ENCODE data around the gene CRTC3.

The CRTC3 gene

GRCh38 chr15:90561344-90562244, 31.9 kb downstream of the CRTC3 start:
- no peak overlapping the region for H3K9ac ChIP-seq (ENCODE audit: insufficient read length, low read depth)
- H3K4me3 ChIP-seq (ENCODE audit: insufficient read length, low read depth) = no peak overlapping the region
- H3K4me1 ChIP-seq (ENCODE audit: insufficient read depth, insufficient read length) = peaks cover 5% of the 10 kb centered on the region
- TF ChIP-seq ZNF274 (IDR thresholded peaks at IDR 0.05; ENCODE audit: low read depth, low read length) = no peak
- TF ChIP-seq YY1 (IDR thresholded peaks at IDR 0.05; ENCODE audit: insufficient read depth, insufficient read length) = no peak
- no peak for DNase-seq (ENCODE audit: low read depth, low spot score)
- H3K9me3 ChIP-seq (ENCODE audit: insufficient read depth, low read length) = no peaks in the 10 kb centered on the region
- H3K27me3 ChIP-seq (ENCODE audit: insufficient read depth, insufficient read length) = no peaks in the 10 kb centered on the region
- no peaks in the 10 kb centered on the region for H3K36me3 ChIP-seq (ENCODE audit: insufficient read depth, insufficient read length, low read length)

- Histone ChIP-seq H3K36me3 (ENCODE audit: insufficient read depth, insufficient read length, low read length) (no peaks in the 10 kb centered on the region), H3K4me3 (ENCODE audit: insufficient read length, low read depth) (no peak overlapping the region), H3K9ac (ENCODE audit: insufficient read length, low read depth) (no peak overlapping the region), H3K4me1 (ENCODE audit: insufficient read depth, insufficient read length) (peaks cover 5% of the 10 kb centered on the region), H3K27me3 (ENCODE audit: insufficient read depth, insufficient read length) (no peaks in the 10 kb centered on the region), H3K9me3 (ENCODE audit: insufficient read depth, low read length) (no peaks in the 10 kb centered on the region)
- no peak for DNase-seq (ENCODE audit: low read depth, low spot score)
- TF ChIP-seq SUZ12 (IDR thresholded peaks at IDR 0.05; ENCODE audit: extremely low read depth, insufficient read depth, insufficient read length) (no peak), ZNF274 (IDR thresholded peaks at IDR 0.05; ENCODE audit: low read depth, low read length) (no peak), YY1 (IDR thresholded peaks at IDR 0.05; ENCODE audit: insufficient read depth, insufficient read length) (no peak)
Observed at GRCh38 chr15:90562669-90563068, 32.9 kb downstream of the CRTC3 start.

GRCh38 chr15:90563463-90563862, 33.7 kb downstream of the CRTC3 start:
- Histone ChIP-seq H3K36me3 (ENCODE audit: insufficient read depth, insufficient read length, low read length) (no peaks in the 10 kb centered on the region), H3K4me1 (ENCODE audit: insufficient read depth, insufficient read length) (peaks cover 5% of the 10 kb centered on the region), H3K9ac (ENCODE audit: insufficient read length, low read depth) (no peak overlapping the region), H3K4me3 (ENCODE audit: insufficient read length, low read depth) (no peak overlapping the region), H3K9me3 (ENCODE audit: insufficient read depth, low read length) (no peaks in the 10 kb centered on the region), H3K27me3 (ENCODE audit: insufficient read depth, insufficient read length) (no peaks in the 10 kb centered on the region)
- DNase-seq (ENCODE audit: low read depth, low spot score) = no peak
- no peak for TF ChIP-seq YY1 (IDR thresholded peaks at IDR 0.05; ENCODE audit: insufficient read depth, insufficient read length)
- TF ChIP-seq ZNF274 (IDR thresholded peaks at IDR 0.05; ENCODE audit: low read depth, low read length) = no peak
- no peak for TF ChIP-seq SUZ12 (IDR thresholded peaks at IDR 0.05; ENCODE audit: extremely low read depth, insufficient read depth, insufficient read length)

GRCh38 chr15:90564051-90564450, 34.3 kb downstream of the CRTC3 start:
- Histone ChIP-seq H3K36me3 (ENCODE audit: insufficient read depth, insufficient read length, low read length) (no peaks in the 10 kb centered on the region), H3K27me3 (ENCODE audit: insufficient read depth, insufficient read length) (no peaks in the 10 kb centered on the region), H3K4me3 (ENCODE audit: insufficient read length, low read depth) (no peak overlapping the region), H3K9ac (ENCODE audit: insufficient read length, low read depth) (no peak overlapping the region), H3K4me1 (ENCODE audit: insufficient read depth, insufficient read length) (peaks cover 5% of the 10 kb centered on the region), H3K9me3 (ENCODE audit: insufficient read depth, low read length) (no peaks in the 10 kb centered on the region)
- DNase-seq (ENCODE audit: low read depth, low spot score) = no peak
- no peak for TF ChIP-seq ZNF274 (IDR thresholded peaks at IDR 0.05; ENCODE audit: low read depth, low read length)
- TF ChIP-seq SUZ12 (IDR thresholded peaks at IDR 0.05; ENCODE audit: extremely low read depth, insufficient read depth, insufficient read length) = no peak
- no peak for TF ChIP-seq YY1 (IDR thresholded peaks at IDR 0.05; ENCODE audit: insufficient read depth, insufficient read length)

- no peak overlapping the region for H3K9ac ChIP-seq (ENCODE audit: insufficient read length, low read depth)
- DNase-seq (ENCODE audit: low read depth, low spot score) = no peak
- H3K27me3 ChIP-seq (ENCODE audit: insufficient read depth, insufficient read length) = no peaks in the 10 kb centered on the region
- no peaks in the 10 kb centered on the region for H3K9me3 ChIP-seq (ENCODE audit: insufficient read depth, low read length)
- H3K36me3 ChIP-seq (ENCODE audit: insufficient read depth, insufficient read length, low read length) = no peaks in the 10 kb centered on the region
- peaks cover 5% of the 10 kb centered on the region for H3K4me1 ChIP-seq (ENCODE audit: insufficient read depth, insufficient read length)
- no peak overlapping the region for H3K4me3 ChIP-seq (ENCODE audit: insufficient read length, low read depth)
- TF ChIP-seq ZNF274 (IDR thresholded peaks at IDR 0.05; ENCODE audit: low read depth, low read length) (no peak), YY1 (IDR thresholded peaks at IDR 0.05; ENCODE audit: insufficient read depth, insufficient read length) (no peak), SUZ12 (IDR thresholded peaks at IDR 0.05; ENCODE audit: extremely low read depth, insufficient read depth, insufficient read length) (no peak)
Observed at GRCh38 chr15:90564590-90564989, 34.9 kb downstream of the CRTC3 start.

GRCh38 chr15:90565866-90566265, 36.1 kb downstream of the CRTC3 start:
- Histone ChIP-seq H3K36me3 (ENCODE audit: insufficient read depth, insufficient read length, low read length) (no peaks in the 10 kb centered on the region), H3K27me3 (ENCODE audit: insufficient read depth, insufficient read length) (no peaks in the 10 kb centered on the region), H3K4me3 (ENCODE audit: insufficient read length, low read depth) (no peak overlapping the region), H3K9ac (ENCODE audit: insufficient read length, low read depth) (no peak overlapping the region), H3K9me3 (ENCODE audit: insufficient read depth, low read length) (no peaks in the 10 kb centered on the region), H3K4me1 (ENCODE audit: insufficient read depth, insufficient read length) (peaks cover 3% of the 10 kb centered on the region)
- no peak for TF ChIP-seq YY1 (IDR thresholded peaks at IDR 0.05; ENCODE audit: insufficient read depth, insufficient read length)
- TF ChIP-seq ZNF274 (IDR thresholded peaks at IDR 0.05; ENCODE audit: low read depth, low read length) = no peak
- no peak for TF ChIP-seq SUZ12 (IDR thresholded peaks at IDR 0.05; ENCODE audit: extremely low read depth, insufficient read depth, insufficient read length)
- DNase-seq (ENCODE audit: low read depth, low spot score) = no peak

- Histone ChIP-seq H3K9me3 (ENCODE audit: insufficient read depth, low read length) (no peaks in the 10 kb centered on the region), H3K4me3 (ENCODE audit: insufficient read length, low read depth) (no peak overlapping the region), H3K36me3 (ENCODE audit: insufficient read depth, insufficient read length, low read length) (no peaks in the 10 kb centered on the region), H3K9ac (ENCODE audit: insufficient read length, low read depth) (no peak overlapping the region), H3K4me1 (ENCODE audit: insufficient read depth, insufficient read length) (no peaks in the 10 kb centered on the region), H3K27me3 (ENCODE audit: insufficient read depth, insufficient read length) (no peaks in the 10 kb centered on the region)
- no peak for DNase-seq (ENCODE audit: low read depth, low spot score)
- no peak for TF ChIP-seq YY1 (IDR thresholded peaks at IDR 0.05; ENCODE audit: insufficient read depth, insufficient read length)
- TF ChIP-seq ZNF274 (IDR thresholded peaks at IDR 0.05; ENCODE audit: low read depth, low read length) = no peak
Observed at GRCh38 chr15:90570643-90571042, 40.9 kb downstream of the CRTC3 start.

Measured in NT2/D1 (cell line).